ENCODE data around the gene FCN2. TPM values are rescaled to one million over a fixed set of nuclear protein-coding genes. Genes with fewer than 3 reads are reported as not detected.

FCN2 gene
- total RNA-seq, 1 donor from 2014 or later: not detected

- no peak for DNase-seq (ENCODE audit: low spot score)
Measured at GRCh38 chr9:134846699-134847098, 33.9 kb upstream of the FCN2 start.

GRCh38 chr9:134847138-134847537 lies 33.5 kb upstream of the FCN2 start:
- H3K36me3 Mint-ChIP-seq (ENCODE audit: low read depth, unreplicated experiment): no peaks in the 10 kb centered on the region
- TF ChIP-seq CTCF (IDR thresholded peaks at IDR 0.05; ENCODE audit: unreplicated experiment): no peak
- DNase-seq (ENCODE audit: low spot score): no peak
- peaks cover 1% of the 10 kb centered on the region for H3K27me3 Mint-ChIP-seq (ENCODE audit: unreplicated experiment)
- H3K4me1 Mint-ChIP-seq (ENCODE audit: unreplicated experiment): no peaks in the 10 kb centered on the region
- H3K4me3 Mint-ChIP-seq (ENCODE audit: unreplicated experiment): no peak overlapping the region
- H3K9me3 Mint-ChIP-seq (ENCODE audit: unreplicated experiment): no peaks in the 10 kb centered on the region
- H3K27ac Mint-ChIP-seq (ENCODE audit: unreplicated experiment): no peak overlapping the region

More at GRCh38 chr9:134846699-134847098, 33.9 kb upstream of the FCN2 start:
- H3K4me3 Mint-ChIP-seq (ENCODE audit: unreplicated experiment): no peak overlapping the region
- H3K27me3 Mint-ChIP-seq (ENCODE audit: unreplicated experiment): peaks cover 1% of the 10 kb centered on the region
- no peak for TF ChIP-seq CTCF (IDR thresholded peaks at IDR 0.05; ENCODE audit: unreplicated experiment)
- no peaks in the 10 kb centered on the region for H3K36me3 Mint-ChIP-seq (ENCODE audit: low read depth, unreplicated experiment)
- H3K27ac Mint-ChIP-seq (ENCODE audit: unreplicated experiment): no peak overlapping the region
- H3K9me3 Mint-ChIP-seq (ENCODE audit: unreplicated experiment): no peaks in the 10 kb centered on the region
- H3K4me1 Mint-ChIP-seq (ENCODE audit: unreplicated experiment): no peaks in the 10 kb centered on the region

- no peak for TF ChIP-seq CTCF (IDR thresholded peaks at IDR 0.05; ENCODE audit: unreplicated experiment)
- H3K4me1 Mint-ChIP-seq (ENCODE audit: unreplicated experiment): no peaks in the 10 kb centered on the region
Measured at GRCh38 chr9:134847752-134848432, 32.7 kb upstream of the FCN2 start.

GRCh38 chr9:134848504-134848903 lies 32.1 kb upstream of the FCN2 start:
- Mint-ChIP-seq H3K27me3 (ENCODE audit: unreplicated experiment) (peaks cover 1% of the 10 kb centered on the region), H3K4me3 (ENCODE audit: unreplicated experiment) (no peak overlapping the region), H3K36me3 (ENCODE audit: low read depth, unreplicated experiment) (no peaks in the 10 kb centered on the region), H3K9me3 (ENCODE audit: unreplicated experiment) (no peaks in the 10 kb centered on the region), H3K27ac (ENCODE audit: unreplicated experiment) (no peak overlapping the region), H3K4me1 (ENCODE audit: unreplicated experiment) (no peaks in the 10 kb centered on the region)
- TF ChIP-seq CTCF (IDR thresholded peaks at IDR 0.05; ENCODE audit: unreplicated experiment): no peak
- DNase-seq (ENCODE audit: low spot score): no peak

More at GRCh38 chr9:134847752-134848432, 32.7 kb upstream of the FCN2 start:
- H3K36me3 Mint-ChIP-seq (ENCODE audit: low read depth, unreplicated experiment): no peaks in the 10 kb centered on the region
- H3K9me3 Mint-ChIP-seq (ENCODE audit: unreplicated experiment): no peaks in the 10 kb centered on the region
- DNase-seq (ENCODE audit: low spot score): no peak
- no peak overlapping the region for H3K27ac Mint-ChIP-seq (ENCODE audit: unreplicated experiment)
- H3K27me3 Mint-ChIP-seq (ENCODE audit: unreplicated experiment): peaks cover 1% of the 10 kb centered on the region
- H3K4me3 Mint-ChIP-seq (ENCODE audit: unreplicated experiment): no peak overlapping the region

GRCh38 chr9:134850611-134851010 lies 30.0 kb upstream of the FCN2 start:
- no peaks in the 10 kb centered on the region for H3K9me3 Mint-ChIP-seq (ENCODE audit: unreplicated experiment)
- no peak overlapping the region for H3K27ac Mint-ChIP-seq (ENCODE audit: unreplicated experiment)
- H3K36me3 Mint-ChIP-seq (ENCODE audit: low read depth, unreplicated experiment): no peaks in the 10 kb centered on the region
- DNase-seq (ENCODE audit: low spot score): no peak
- H3K4me1 Mint-ChIP-seq (ENCODE audit: unreplicated experiment): no peaks in the 10 kb centered on the region
- no peak for TF ChIP-seq CTCF (IDR thresholded peaks at IDR 0.05; ENCODE audit: unreplicated experiment)
- H3K27me3 Mint-ChIP-seq (ENCODE audit: unreplicated experiment): no peaks in the 10 kb centered on the region
- H3K4me3 Mint-ChIP-seq (ENCODE audit: unreplicated experiment): no peak overlapping the region
